Measurements from ENCODE around the gene MCM5.

DNA sequence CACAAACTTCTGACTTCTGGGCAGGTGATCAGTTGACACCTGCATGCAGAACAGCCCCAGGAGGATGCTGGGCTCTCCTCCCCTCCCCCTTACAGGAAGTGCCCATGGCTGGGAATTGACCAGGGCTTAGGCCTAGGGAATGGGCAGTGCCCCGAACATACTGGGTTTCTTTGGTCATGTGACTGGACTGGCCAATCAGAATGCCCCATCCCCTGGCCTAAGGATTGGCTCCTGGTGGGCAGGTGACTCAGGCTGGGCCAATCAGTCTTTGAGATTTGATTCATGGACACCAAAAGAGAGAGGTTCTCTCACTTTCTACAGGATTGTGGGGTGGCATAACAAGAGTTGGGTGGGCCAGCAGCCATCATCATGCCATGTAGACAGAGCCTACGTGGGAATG lies 37.1 kb downstream of the MCM5 start:
- TF ChIP-seq KLF6 (CRISPR knock-in tag; IDR thresholded peaks at IDR 0.05) (no peak), EP300 (IDR thresholded peaks at IDR 0.05; ENCODE audit: low read depth in 2 of 2, low read length in 2 of 2) (no peak), EP300 (CRISPR knock-in tag; IDR thresholded peaks at IDR 0.05; ENCODE audit: borderline replicate concordance) (no peak), AGO2 (optimal IDR thresholded peaks at IDR 0.05; ENCODE audit: low read depth, low read length) (no peak), ELK4 (CRISPR knock-in tag; IDR thresholded peaks at IDR 0.05; ENCODE audit: borderline replicate concordance) (no peak), CENPX (CRISPR knock-in tag; IDR thresholded peaks at IDR 0.05) (no peak), MBNL3 (CRISPR knock-in tag; conservative IDR thresholded peaks at IDR 0.05) (no peak), DR1 (CRISPR knock-in tag; IDR thresholded peaks at IDR 0.05) (no peak), HMGA1 (CRISPR knock-in tag; conservative IDR thresholded peaks at IDR 0.05) (no peak), FOSL1 (CRISPR knock-in tag; IDR thresholded peaks at IDR 0.05; ENCODE audit: borderline replicate concordance) (no peak)
- TF ChIP-seq, protein P1, sequence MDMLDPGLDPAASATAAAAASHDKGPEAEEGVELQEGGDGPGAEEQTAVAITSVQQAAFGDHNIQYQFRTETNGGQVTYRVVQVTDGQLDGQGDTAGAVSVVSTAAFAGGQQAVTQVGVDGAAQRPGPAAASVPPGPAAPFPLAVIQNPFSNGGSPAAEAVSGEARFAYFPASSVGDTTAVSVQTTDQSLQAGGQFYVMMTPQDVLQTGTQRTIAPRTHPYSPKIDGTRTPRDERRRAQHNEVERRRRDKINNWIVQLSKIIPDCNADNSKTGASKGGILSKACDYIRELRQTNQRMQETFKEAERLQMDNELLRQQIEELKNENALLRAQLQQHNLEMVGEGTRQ (IDR thresholded peaks at IDR 0.05; ENCODE audit: low read depth, low read length): peak; percentile 42; the same call in 1 of the 2 replicates
- TF ChIP-seq, protein P1 (CRISPR knock-in tag; IDR thresholded peaks at IDR 0.05; ENCODE audit: borderline replicate concordance): no peak; the same call in 1 of the 2 replicates
- TF ChIP-seq, protein P2, sequence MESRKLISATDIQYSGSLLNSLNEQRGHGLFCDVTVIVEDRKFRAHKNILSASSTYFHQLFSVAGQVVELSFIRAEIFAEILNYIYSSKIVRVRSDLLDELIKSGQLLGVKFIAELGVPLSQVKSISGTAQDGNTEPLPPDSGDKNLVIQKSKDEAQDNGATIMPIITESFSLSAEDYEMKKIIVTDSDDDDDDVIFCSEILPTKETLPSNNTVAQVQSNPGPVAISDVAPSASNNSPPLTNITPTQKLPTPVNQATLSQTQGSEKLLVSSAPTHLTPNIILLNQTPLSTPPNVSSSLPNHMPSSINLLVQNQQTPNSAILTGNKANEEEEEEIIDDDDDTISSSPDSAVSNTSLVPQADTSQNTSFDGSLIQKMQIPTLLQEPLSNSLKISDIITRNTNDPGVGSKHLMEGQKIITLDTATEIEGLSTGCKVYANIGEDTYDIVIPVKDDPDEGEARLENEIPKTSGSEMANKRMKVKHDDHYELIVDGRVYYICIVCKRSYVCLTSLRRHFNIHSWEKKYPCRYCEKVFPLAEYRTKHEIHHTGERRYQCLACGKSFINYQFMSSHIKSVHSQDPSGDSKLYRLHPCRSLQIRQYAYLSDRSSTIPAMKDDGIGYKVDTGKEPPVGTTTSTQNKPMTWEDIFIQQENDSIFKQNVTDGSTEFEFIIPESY (CRISPR knock-in tag; IDR thresholded peaks at IDR 0.05): no peak
- TF ChIP-seq, protein P3, sequence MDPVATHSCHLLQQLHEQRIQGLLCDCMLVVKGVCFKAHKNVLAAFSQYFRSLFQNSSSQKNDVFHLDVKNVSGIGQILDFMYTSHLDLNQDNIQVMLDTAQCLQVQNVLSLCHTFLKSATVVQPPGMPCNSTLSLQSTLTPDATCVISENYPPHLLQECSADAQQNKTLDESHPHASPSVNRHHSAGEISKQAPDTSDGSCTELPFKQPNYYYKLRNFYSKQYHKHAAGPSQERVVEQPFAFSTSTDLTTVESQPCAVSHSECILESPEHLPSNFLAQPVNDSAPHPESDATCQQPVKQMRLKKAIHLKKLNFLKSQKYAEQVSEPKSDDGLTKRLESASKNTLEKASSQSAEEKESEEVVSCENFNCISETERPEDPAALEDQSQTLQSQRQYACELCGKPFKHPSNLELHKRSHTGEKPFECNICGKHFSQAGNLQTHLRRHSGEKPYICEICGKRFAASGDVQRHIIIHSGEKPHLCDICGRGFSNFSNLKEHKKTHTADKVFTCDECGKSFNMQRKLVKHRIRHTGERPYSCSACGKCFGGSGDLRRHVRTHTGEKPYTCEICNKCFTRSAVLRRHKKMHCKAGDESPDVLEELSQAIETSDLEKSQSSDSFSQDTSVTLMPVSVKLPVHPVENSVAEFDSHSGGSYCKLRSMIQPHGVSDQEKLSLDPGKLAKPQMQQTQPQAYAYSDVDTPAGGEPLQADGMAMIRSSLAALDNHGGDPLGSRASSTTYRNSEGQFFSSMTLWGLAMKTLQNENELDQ (CRISPR knock-in tag; IDR thresholded peaks at IDR 0.05; ENCODE audit: borderline replicate concordance): no peak

Data from HepG2 (cell line).